ENCODE measurements around the gene SIAH1. TPM values are rescaled to one million over a fixed set of nuclear protein-coding genes. Genes with fewer than 3 reads are reported as not detected.
A peak's percentile ranks its signal among the peaks of the same experiment; 100 is the strongest.
"Not testable (repeated sequence)": the region's sequence is repeated elsewhere in the genome, so short reads cannot be mapped to it uniquely, and the experiment has no call there.

The SIAH1 gene
- 29.7 TPM for total RNA-seq

GRCh38 chr16:48385253-48386150 lies at the start of gene SIAH1:
SIAH1 (minus strand) TSS chr16:48385413; CDS start chr16:48362428, 22,985 bp downstream.
- peak; percentile 84 for DNase-seq (ENCODE audit: low spot score)

GRCh38 chr16:48434653-48435317 lies 49.6 kb upstream of the SIAH1 start:
- DNase-seq (ENCODE audit: low spot score): no peak

- no peak for DNase-seq (ENCODE audit: low spot score)
These were observed 48.8 kb upstream of the SIAH1 start for GRCh38 chr16:48433850-48434530.

GRCh38 chr16:48433116-48433849 lies 48.1 kb upstream of the SIAH1 start:
- DNase-seq (ENCODE audit: low spot score): no peak

- DNase-seq (ENCODE audit: low spot score): no peak
These were observed 46.9 kb upstream of the SIAH1 start for GRCh38 chr16:48432136-48432535.

GRCh38 chr16:48430890-48431289 lies 45.7 kb upstream of the SIAH1 start:
- DNase-seq (ENCODE audit: low spot score): no peak

- no peak for DNase-seq (ENCODE audit: low spot score)
These were observed 41.3 kb upstream of the SIAH1 start for GRCh38 chr16:48426244-48427141.

GRCh38 chr16:48422537-48422936 lies 37.3 kb upstream of the SIAH1 start:
- no peak for DNase-seq (ENCODE audit: low spot score)

- DNase-seq (ENCODE audit: low spot score): no peak
These were observed 36.5 kb upstream of the SIAH1 start for GRCh38 chr16:48421741-48422140.

GRCh38 chr16:48420437-48420836 lies 35.2 kb upstream of the SIAH1 start:
- DNase-seq (ENCODE audit: low spot score): no peak

- not testable (repeated sequence) for DNase-seq (ENCODE audit: low spot score)
These were observed 31.4 kb upstream of the SIAH1 start for GRCh38 chr16:48416617-48417016.

- DNase-seq (ENCODE audit: low spot score): no peak
These were observed 28.1 kb upstream of the SIAH1 start for GRCh38 chr16:48413272-48413671.

GRCh38 chr16:48409839-48410632 lies 24.8 kb upstream of the SIAH1 start:
- peak; percentile 73 for DNase-seq (ENCODE audit: low spot score)

- peak; percentile 47 for DNase-seq (ENCODE audit: low spot score)
These were observed 23.5 kb upstream of the SIAH1 start for GRCh38 chr16:48408688-48409087.

- no peak for DNase-seq (ENCODE audit: low spot score)
These were observed 20.7 kb upstream of the SIAH1 start for GRCh38 chr16:48405907-48406306.

GRCh38 chr16:48405153-48405552 lies 19.9 kb upstream of the SIAH1 start:
- DNase-seq (ENCODE audit: low spot score): no peak

GRCh38 chr16:48402547-48402946 lies 17.3 kb upstream of the SIAH1 start:
- DNase-seq (ENCODE audit: low spot score): not testable (repeated sequence)

GRCh38 chr16:48395375-48395774 lies 10.2 kb upstream of the SIAH1 start:
- DNase-seq (ENCODE audit: low spot score): no peak

- DNase-seq (ENCODE audit: low spot score): no peak
These were observed 9.1 kb upstream of the SIAH1 start for GRCh38 chr16:48394355-48394703.

All from ureter (tissue), 1 donor.